Measurements from ENCODE around the gene CD8B2.
"Not testable (repeated sequence)": the region's sequence is repeated elsewhere in the genome, so short reads cannot be mapped to it uniquely, and the experiment has no call there.

Gene CD8B2

GRCh38 chr2:106553321-106553720 lies 66.2 kb downstream of the CD8B2 start:
- no peak for DNase-seq

DNA sequence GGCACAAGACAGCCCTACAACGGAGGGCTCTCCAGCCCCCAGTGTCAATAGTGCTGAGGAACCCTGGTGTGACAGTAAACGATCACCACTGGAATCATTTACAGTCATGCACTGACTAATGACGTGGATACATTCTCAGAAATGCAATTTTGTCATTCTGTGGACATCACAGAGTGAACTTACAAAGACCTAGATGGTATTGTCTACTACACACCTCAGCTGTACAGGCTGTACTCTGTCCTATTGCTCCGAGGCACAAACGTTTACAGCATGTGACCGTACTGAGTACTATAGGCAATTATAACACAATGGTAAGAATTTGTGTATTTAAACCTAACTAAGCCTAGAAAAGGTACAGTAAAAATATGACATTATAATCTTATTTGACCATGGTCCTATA lies 67.2 kb downstream of the CD8B2 start:
- DNase-seq, result no peak

GRCh38 chr2:106555053-106555452 lies 67.9 kb downstream of the CD8B2 start:
- DNase-seq, result no peak

- not testable (repeated sequence) for DNase-seq
Measured at GRCh38 chr2:106559786-106560185, 72.6 kb downstream of the CD8B2 start.

GRCh38 chr2:106560773-106561172 lies 73.6 kb downstream of the CD8B2 start:
- no peak for DNase-seq

GRCh38 chr2:106561356-106561755 lies 74.2 kb downstream of the CD8B2 start:
- no peak for DNase-seq

- DNase-seq, result no peak
Measured at GRCh38 chr2:106561803-106562202, 74.6 kb downstream of the CD8B2 start.

- no peak for DNase-seq
Measured at GRCh38 chr2:106562268-106563186, 75.4 kb downstream of the CD8B2 start.

- DNase-seq, result no peak
Measured at GRCh38 chr2:106563195-106563594, 76.0 kb downstream of the CD8B2 start.

- no peak for DNase-seq
Measured at GRCh38 chr2:106565599-106565998, 78.4 kb downstream of the CD8B2 start.

- DNase-seq, result no peak
Measured at GRCh38 chr2:106566050-106566449, 78.9 kb downstream of the CD8B2 start.

GRCh38 chr2:106566484-106566883 lies 79.3 kb downstream of the CD8B2 start:
- not testable (repeated sequence) for DNase-seq

DNA sequence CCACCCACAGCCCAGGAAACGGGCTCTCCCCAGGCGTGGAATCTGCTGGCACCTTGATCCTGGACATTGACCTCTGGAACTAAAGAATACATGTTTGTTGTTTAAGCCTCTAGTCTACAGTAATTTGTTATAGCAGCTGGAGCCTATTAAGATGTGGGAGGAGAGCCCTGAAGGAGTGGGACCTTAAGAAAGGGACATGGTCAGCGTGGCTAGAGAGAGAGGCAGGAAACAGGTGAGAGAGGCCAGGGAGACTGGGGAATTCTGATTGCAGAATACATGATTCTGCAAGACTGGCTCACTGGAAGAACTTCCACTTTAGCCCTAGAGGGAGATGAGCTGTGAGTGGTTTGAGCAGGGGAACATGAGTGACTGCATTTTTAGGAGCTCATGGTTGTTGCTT lies 83.2 kb downstream of the CD8B2 start:
- no peak for DNase-seq

All from activated CD4-positive, alpha-beta T cell treated with anti-CD3 and anti-CD28 coated beads, Interleukin-2, amount 50 U/mL, for 1 hour (primary cell).